GM21390 (cell line): ENCODE results near the gene DDC.

Experiments used
- ATAC-seq: cut with Tn5 transposase; IDR thresholded peaks from one replicate; pipeline ENCODE4 v1.9.1; 2021; ENCODE audit not compliant: unreplicated experiment

DDC gene

GRCh38 chr7:50488379-50488778 is 76.8 kb downstream of the DDC start:
- no peak for ATAC-seq

- no peak for ATAC-seq
These were observed 78.7 kb downstream of the DDC start for GRCh38 chr7:50486512-50486911.

- ATAC-seq = no peak
These were observed 83.3 kb downstream of the DDC start for GRCh38 chr7:50481867-50482266.

GRCh38 chr7:50480797-50481196 is 84.4 kb downstream of the DDC start:
- no peak for ATAC-seq

GRCh38 chr7:50479743-50480517 is 85.3 kb downstream of the DDC start:
- no peak for ATAC-seq

- ATAC-seq = no peak
These were observed 87.6 kb downstream of the DDC start for GRCh38 chr7:50477640-50478039.

GRCh38 chr7:50476953-50477625 is 88.1 kb downstream of the DDC start:
- ATAC-seq = no peak

- peak; percentile 56 for ATAC-seq
These were observed 89.9 kb downstream of the DDC start for GRCh38 chr7:50475340-50475739.

GRCh38 chr7:50474382-50475160 is 90.6 kb downstream of the DDC start:
- ATAC-seq = no peak

- ATAC-seq = no peak
These were observed 91.7 kb downstream of the DDC start for GRCh38 chr7:50473531-50473930.

- ATAC-seq = no peak
These were observed 92.8 kb downstream of the DDC start for GRCh38 chr7:50472427-50472826.

- no peak for ATAC-seq
These were observed 93.2 kb downstream of the DDC start for GRCh38 chr7:50471970-50472369.

- ATAC-seq = no peak
These were observed 94.7 kb downstream of the DDC start for GRCh38 chr7:50470250-50471163.

- no peak for ATAC-seq
These were observed 96.0 kb downstream of the DDC start for GRCh38 chr7:50469181-50469580.

- peak; percentile 89 for ATAC-seq
These were observed 97.2 kb downstream of the DDC start for GRCh38 chr7:50467817-50468610.

- ATAC-seq = no peak
These were observed 98.2 kb downstream of the DDC start for GRCh38 chr7:50466815-50467585.

GRCh38 chr7:50463035-50463434 is 102.2 kb downstream of the DDC start:
- ATAC-seq = no peak

- no peak for ATAC-seq
These were observed 102.8 kb downstream of the DDC start for GRCh38 chr7:50462361-50462760.

GRCh38 chr7:50461695-50462094 is 103.5 kb downstream of the DDC start:
- ATAC-seq = no peak
